ENCODE results near the gene HS3ST4. TPM values are rescaled to one million over a fixed set of nuclear protein-coding genes. Genes with fewer than 3 reads are reported as not detected.
"Not testable (repeated sequence)": the region's sequence is repeated elsewhere in the genome, so short reads cannot be mapped to it uniquely, and the experiment has no call there.

The HS3ST4 gene
- polyA plus RNA-seq, 1 donor: not detected

GRCh38 chr16:25988882-25989281, 297.1 kb downstream of the HS3ST4 start:
- DNase-seq (ENCODE audit: low read depth): no peak

- DNase-seq (ENCODE audit: low read depth): no peak
Measured at GRCh38 chr16:25996052-25996451, 304.3 kb downstream of the HS3ST4 start.

GRCh38 chr16:26005336-26005735, 313.6 kb downstream of the HS3ST4 start:
- no peak for DNase-seq (ENCODE audit: low read depth)

GRCh38 chr16:26012376-26012775, 320.6 kb downstream of the HS3ST4 start:
- no peak for DNase-seq (ENCODE audit: low read depth)

- no peak for DNase-seq (ENCODE audit: low read depth)
Measured at GRCh38 chr16:26015776-26016175, 324.0 kb downstream of the HS3ST4 start.

GRCh38 chr16:26016989-26017388, 325.2 kb downstream of the HS3ST4 start:
- no peak for DNase-seq (ENCODE audit: low read depth)

GRCh38 chr16:26019381-26020242, 327.9 kb downstream of the HS3ST4 start:
- DNase-seq (ENCODE audit: low read depth): no peak

GRCh38 chr16:26026709-26027450, 335.1 kb downstream of the HS3ST4 start:
- DNase-seq (ENCODE audit: low read depth): peak; percentile 14

- no peak for DNase-seq (ENCODE audit: low read depth)
Measured at GRCh38 chr16:26031286-26031685, 339.5 kb downstream of the HS3ST4 start.

GRCh38 chr16:26032661-26033060, 340.9 kb downstream of the HS3ST4 start:
- DNase-seq (ENCODE audit: low read depth): not testable (repeated sequence)

- DNase-seq (ENCODE audit: low read depth): no peak
Measured at GRCh38 chr16:26041952-26042668, 350.4 kb downstream of the HS3ST4 start.

GRCh38 chr16:26050472-26050871, 358.7 kb downstream of the HS3ST4 start:
- no peak for DNase-seq (ENCODE audit: low read depth)

- DNase-seq (ENCODE audit: low read depth): no peak
Measured at GRCh38 chr16:26051063-26051462, 359.3 kb downstream of the HS3ST4 start.

- DNase-seq (ENCODE audit: low read depth): no peak
Measured at GRCh38 chr16:26053889-26054288, 362.1 kb downstream of the HS3ST4 start.

GRCh38 chr16:26058326-26058725, 366.6 kb downstream of the HS3ST4 start:
- no peak for DNase-seq (ENCODE audit: low read depth)

GRCh38 chr16:26070302-26071100, 378.7 kb downstream of the HS3ST4 start:
- peak; percentile 93 for DNase-seq (ENCODE audit: low read depth)

- peak; percentile 31 for DNase-seq (ENCODE audit: low read depth)
Measured at GRCh38 chr16:26071101-26071866, 379.5 kb downstream of the HS3ST4 start.

- no peak for DNase-seq (ENCODE audit: low read depth)
Measured at GRCh38 chr16:26078716-26079355, 387.1 kb downstream of the HS3ST4 start.

GRCh38 chr16:26087091-26087490, 395.3 kb downstream of the HS3ST4 start:
- DNase-seq (ENCODE audit: low read depth): no peak

- DNase-seq (ENCODE audit: low read depth): no peak
Measured at GRCh38 chr16:26091511-26091910, 399.8 kb downstream of the HS3ST4 start.
